Liver (tissue), 9 donors: Measurements from ENCODE around the gene PPP2R5B. TPM values are rescaled to one million over a fixed set of nuclear protein-coding genes. Genes with fewer than 3 reads are reported as not detected.
A peak's percentile ranks its signal among the peaks of the same experiment; 100 is the strongest.

Experiments used
- DNase-seq: peaks from one replicate; pipeline ENCODE4 v3.0.0-alpha.2; 2017; ENCODE audit warnings: low spot score
- H3K27ac ChIP-seq, 2 donors: one replicate each; pipeline ENCODE4 v1.7.0; 2013; ENCODE audit warnings: inconsistent platforms in 2 of 2, low read length in 2 of 2, control low read depth in 1 of 2, low read depth in 1 of 2, mild to moderate bottlenecking in 1 of 2
- H3K27me3 ChIP-seq, 4 donors: one replicate each; pipeline versions ENCODE4 v1.6.1 to v1.7.0; 2013; ENCODE audit warnings: low read length in 3 of 4, inconsistent platforms in 1 of 4, mild to moderate bottlenecking in 1 of 4, moderate library complexity in 1 of 4; ENCODE audit not compliant: control insufficient read depth in 4 of 4, insufficient read depth in 4 of 4
- H3K36me3 ChIP-seq, 4 donors: one replicate each; pipeline versions ENCODE4 v1.6.1 to v1.7.0; 2013; ENCODE audit warnings: low read length in 3 of 4, mild to moderate bottlenecking in 3 of 4, low read depth in 1 of 4, moderate library complexity in 1 of 4; ENCODE audit not compliant: control insufficient read depth in 4 of 4, insufficient read depth in 3 of 4
- H3K4me1 ChIP-seq, 4 donors: one replicate each; pipeline versions ENCODE4 v1.6.1 to v1.7.0; 2013; ENCODE audit warnings: low read length in 3 of 4, mild to moderate bottlenecking in 3 of 4, moderate library complexity in 1 of 4; ENCODE audit not compliant: control insufficient read depth in 4 of 4, insufficient read depth in 4 of 4
- H3K4me3 ChIP-seq, 3 donors: one replicate each; pipeline versions ENCODE4 v1.6.1 to v1.7.0; 2013; ENCODE audit warnings: low read length in 3 of 3, control low read depth in 1 of 3, low read depth in 1 of 3, mild to moderate bottlenecking in 1 of 3
- H3K9ac ChIP-seq, 2 donors: one replicate each; pipeline ENCODE4 v1.7.0; 2013; ENCODE audit warnings: low read length in 2 of 2, mild to moderate bottlenecking in 2 of 2, moderate library complexity in 2 of 2, control low read depth in 1 of 2, low read depth in 1 of 2
- H3K9me3 ChIP-seq, 4 donors: one replicate each; pipeline versions ENCODE4 v1.6.1 to v1.7.0; 2013; ENCODE audit warnings: low read length in 3 of 4; ENCODE audit not compliant: control insufficient read depth in 4 of 4
- EGR1 ChIP-seq, 2 donors: IDR thresholded peaks; 2 replicates each; pipeline ENCODE4 v1.6.1; 2016 to 2018; ENCODE audit warnings: antibody characterized with exemption in 2 of 2, low read depth in 2 of 2
- FOXA1 ChIP-seq: IDR thresholded peaks from 2 replicates; pipeline ENCODE4 v1.6.1; 2016; ENCODE audit warnings: antibody characterized with exemption
- FOXA2 ChIP-seq: IDR thresholded peaks from 2 replicates; pipeline ENCODE4 v1.6.1; 2016; ENCODE audit warnings: antibody characterized with exemption
- GABPA ChIP-seq, 2 donors: IDR thresholded peaks in 1 of 2; conservative IDR thresholded peaks in 1 of 2; 2 replicates each; pipeline ENCODE4 v1.6.1; 2016; ENCODE audit warnings: antibody characterized with exemption in 2 of 2, mild to moderate bottlenecking in 1 of 2, moderate library complexity in 1 of 2
- HNF4A ChIP-seq, 2 donors: conservative IDR thresholded peaks; 2 replicates each; pipeline ENCODE4 v1.6.1; 2016; ENCODE audit warnings: antibody characterized with exemption in 2 of 2, mild to moderate bottlenecking in 2 of 2
- HNF4G ChIP-seq: IDR thresholded peaks from 2 replicates; pipeline ENCODE4 v1.6.1; 2016; ENCODE audit warnings: antibody characterized with exemption
- JUND ChIP-seq, 2 donors: IDR thresholded peaks; 2 replicates each; pipeline ENCODE4 v1.6.1; 2016; ENCODE audit warnings: antibody characterized with exemption in 2 of 2
- NR2F2 ChIP-seq: IDR thresholded peaks from 2 replicates; pipeline ENCODE4 v1.6.1; 2016; ENCODE audit warnings: antibody characterized with exemption
- RAD21 ChIP-seq, 2 donors: IDR thresholded peaks; 2 replicates each; pipeline ENCODE4 v1.6.1; 2016; ENCODE audit warnings: antibody characterized with exemption in 2 of 2, mild to moderate bottlenecking in 2 of 2
- RXRA ChIP-seq, 2 donors: IDR thresholded peaks; 2 replicates each; pipeline ENCODE4 v1.6.1; 2017 to 2018; ENCODE audit warnings: antibody characterized with exemption in 2 of 2, mild to moderate bottlenecking in 1 of 2
- SP1 ChIP-seq: IDR thresholded peaks from 2 replicates; pipeline ENCODE4 v1.6.1; 2018; ENCODE audit warnings: antibody characterized with exemption, mild to moderate bottlenecking
- TAF1 ChIP-seq: conservative IDR thresholded peaks from 2 replicates; pipeline ENCODE4 v1.6.1; 2016; ENCODE audit warnings: antibody characterized with exemption, mild to moderate bottlenecking
- YY1 ChIP-seq: IDR thresholded peaks from 2 replicates; pipeline ENCODE4 v1.6.1; 2016; ENCODE audit warnings: antibody characterized with exemption, mild to moderate bottlenecking
- WGBS: extraction: QIAGEN DNeasy Blood & Tissue Kit; methylation state at CpG from one replicate; pipeline ENCODE4 v1.1.7; 2013; 5-methylcytosine and 5-hydroxymethylcytosine counted together
- polyA plus RNA-seq, 2 donors: library from polyadenylated mRNA; stranded (reverse) in 1 of 2; unstranded in 1 of 2; fragments of 200-250 nt in 1 of 2; fragments of >200 nt in 1 of 2; fragmentation: Nextera tagmentation in 1 of 2; extraction: Ambion mirVana in 1 of 2; gene quantifications; one replicate each; pipeline versions ENCODE4 v1.2.1 to v1.2.3, GENCODE V29; 2013 to 2015
- total RNA-seq, 2 donors: library from RNA; depleted of rRNA; stranded (reverse); fragments of >200 nt; gene quantifications; one replicate each; pipeline ENCODE4 v1.2.3, GENCODE V29; 2014
- TF ChIP-seq, protein P1 (sequence below): IDR thresholded peaks from 2 replicates; pipeline ENCODE4 v1.6.1; 2016; ENCODE audit warnings: antibody characterized with exemption
- TF ChIP-seq, protein P2 (sequence below): IDR thresholded peaks from 2 replicates; pipeline ENCODE4 v1.6.1; 2016; ENCODE audit warnings: antibody characterized with exemption, mild to moderate bottlenecking
- TF ChIP-seq, protein P3 (sequence below): fragments of 150-350 bp; IDR thresholded peaks from 2 replicates; pipeline ENCODE4 v1.5.1; 2017; ENCODE audit warnings: improper control_type of control experiment, low read depth, low read length; ENCODE audit not compliant: missing input control
- TF ChIP-seq, protein P4 (sequence below): IDR thresholded peaks from 2 replicates; pipeline ENCODE4 v1.6.1; 2016; ENCODE audit warnings: antibody characterized with exemption
- TF ChIP-seq, protein P5 (sequence below): IDR thresholded peaks from 2 replicates; pipeline ENCODE4 v1.6.1; 2016; ENCODE audit warnings: antibody characterized with exemption
- donor health status: healthy.
- donor health status: healthy.
- donor health status: healthy.
- donor health status: healthy.
- donor health status: healthy.

Gene PPP2R5B
- 1 to 10 TPM; 5.3 to 6.6 TPM for total RNA-seq
- 1 to 10 TPM; 2.9 to 4.9 TPM for polyA plus RNA-seq

DNA sequence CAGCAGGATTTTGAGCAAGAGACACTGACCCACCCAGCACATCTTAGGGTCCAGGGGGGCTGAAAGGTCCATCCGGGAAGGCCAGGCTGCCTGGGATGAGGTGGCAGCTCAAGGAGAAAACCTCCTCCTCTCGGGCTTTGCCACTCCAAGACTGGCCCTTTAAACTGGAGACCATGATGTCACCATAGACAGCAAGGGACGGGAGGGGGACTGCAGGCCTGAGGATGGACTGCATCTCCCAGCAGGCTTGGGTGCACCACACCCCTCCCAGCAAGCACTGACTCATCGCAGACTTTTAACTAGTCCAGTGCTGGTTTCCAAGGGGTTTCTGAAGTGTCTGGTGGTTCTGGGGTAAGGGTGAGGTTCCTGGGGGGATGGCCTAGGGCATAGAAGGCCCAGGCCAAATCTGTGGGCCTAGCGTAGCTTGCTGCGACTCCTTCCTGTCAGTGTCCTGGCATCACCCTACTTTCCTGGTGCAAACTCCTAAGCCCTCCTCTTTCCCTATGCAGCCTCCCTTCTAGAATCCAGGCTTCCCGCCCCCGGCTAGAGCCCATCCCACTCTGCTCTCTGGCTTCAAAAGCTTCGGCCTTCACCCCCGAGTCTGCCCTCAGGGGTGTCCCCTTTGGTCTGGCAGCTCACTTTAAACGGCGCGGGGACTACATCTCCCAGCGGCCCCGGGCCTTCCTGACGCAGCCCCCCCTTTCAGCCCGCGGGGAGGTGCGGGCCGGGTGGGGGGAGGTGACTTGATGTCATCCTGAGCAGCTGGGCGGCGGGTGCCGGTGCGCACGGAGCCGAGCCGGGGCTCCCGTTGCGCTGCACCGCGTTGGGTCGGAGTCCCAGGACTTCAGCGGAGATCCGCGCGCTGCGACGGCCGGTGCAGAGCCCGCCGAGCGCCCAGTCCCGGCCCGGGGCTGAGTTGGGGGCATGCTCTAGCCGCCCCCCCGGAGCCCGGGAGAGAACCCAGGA lies at the start of gene PPP2R5B:
Gene PPP2R5B, plus strand, starts transcription at position 746 of the 966 bp plus-strand sequence. CDS start 1,046 bp downstream, outside the sequence.
- under 1% methylated on average over 47 of the region's 47 CpGs for WGBS
- no peaks in the 10 kb centered on the region for H3K9me3 ChIP-seq
- no peaks in the 10 kb centered on the region for H3K27me3 ChIP-seq

More for the DNA sequence above, at the start of gene PPP2R5B:
- TF ChIP-seq HNF4A (conservative IDR thresholded peaks at IDR 0.05) (peak; percentile 63 to 90), JUND (IDR thresholded peaks at IDR 0.05) (peak; percentile 100), EGR1 (IDR thresholded peaks at IDR 0.05; ENCODE audit: low read depth in 2 of 2) (peak in 1 of 2 donors; percentile 62), RAD21 (IDR thresholded peaks at IDR 0.05) (peak; percentile 14 to 36), SP1 (peak; percentile 79), NR2F2 (peak; percentile 68), TAF1 (no peak), YY1 (peak; percentile 75), HNF4G (no peak), FOXA1 (no peak), FOXA2 (peak; percentile 22), RXRA (IDR thresholded peaks at IDR 0.05) (peak; percentile 48 to 69), GABPA (IDR thresholded peaks at IDR 0.05 in 1 of 2, conservative IDR thresholded peaks at IDR 0.05 in 1 of 2) (peak in 1 of 2 donors; percentile 74)
- TF ChIP-seq, protein P1, sequence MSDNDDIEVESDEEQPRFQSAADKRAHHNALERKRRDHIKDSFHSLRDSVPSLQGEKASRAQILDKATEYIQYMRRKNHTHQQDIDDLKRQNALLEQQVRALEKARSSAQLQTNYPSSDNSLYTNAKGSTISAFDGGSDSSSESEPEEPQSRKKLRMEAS, result peak; percentile 97
- TF ChIP-seq, protein P2, sequence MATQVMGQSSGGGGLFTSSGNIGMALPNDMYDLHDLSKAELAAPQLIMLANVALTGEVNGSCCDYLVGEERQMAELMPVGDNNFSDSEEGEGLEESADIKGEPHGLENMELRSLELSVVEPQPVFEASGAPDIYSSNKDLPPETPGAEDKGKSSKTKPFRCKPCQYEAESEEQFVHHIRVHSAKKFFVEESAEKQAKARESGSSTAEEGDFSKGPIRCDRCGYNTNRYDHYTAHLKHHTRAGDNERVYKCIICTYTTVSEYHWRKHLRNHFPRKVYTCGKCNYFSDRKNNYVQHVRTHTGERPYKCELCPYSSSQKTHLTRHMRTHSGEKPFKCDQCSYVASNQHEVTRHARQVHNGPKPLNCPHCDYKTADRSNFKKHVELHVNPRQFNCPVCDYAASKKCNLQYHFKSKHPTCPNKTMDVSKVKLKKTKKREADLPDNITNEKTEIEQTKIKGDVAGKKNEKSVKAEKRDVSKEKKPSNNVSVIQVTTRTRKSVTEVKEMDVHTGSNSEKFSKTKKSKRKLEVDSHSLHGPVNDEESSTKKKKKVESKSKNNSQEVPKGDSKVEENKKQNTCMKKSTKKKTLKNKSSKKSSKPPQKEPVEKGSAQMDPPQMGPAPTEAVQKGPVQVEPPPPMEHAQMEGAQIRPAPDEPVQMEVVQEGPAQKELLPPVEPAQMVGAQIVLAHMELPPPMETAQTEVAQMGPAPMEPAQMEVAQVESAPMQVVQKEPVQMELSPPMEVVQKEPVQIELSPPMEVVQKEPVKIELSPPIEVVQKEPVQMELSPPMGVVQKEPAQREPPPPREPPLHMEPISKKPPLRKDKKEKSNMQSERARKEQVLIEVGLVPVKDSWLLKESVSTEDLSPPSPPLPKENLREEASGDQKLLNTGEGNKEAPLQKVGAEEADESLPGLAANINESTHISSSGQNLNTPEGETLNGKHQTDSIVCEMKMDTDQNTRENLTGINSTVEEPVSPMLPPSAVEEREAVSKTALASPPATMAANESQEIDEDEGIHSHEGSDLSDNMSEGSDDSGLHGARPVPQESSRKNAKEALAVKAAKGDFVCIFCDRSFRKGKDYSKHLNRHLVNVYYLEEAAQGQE, result no peak
- TF ChIP-seq, protein P3, sequence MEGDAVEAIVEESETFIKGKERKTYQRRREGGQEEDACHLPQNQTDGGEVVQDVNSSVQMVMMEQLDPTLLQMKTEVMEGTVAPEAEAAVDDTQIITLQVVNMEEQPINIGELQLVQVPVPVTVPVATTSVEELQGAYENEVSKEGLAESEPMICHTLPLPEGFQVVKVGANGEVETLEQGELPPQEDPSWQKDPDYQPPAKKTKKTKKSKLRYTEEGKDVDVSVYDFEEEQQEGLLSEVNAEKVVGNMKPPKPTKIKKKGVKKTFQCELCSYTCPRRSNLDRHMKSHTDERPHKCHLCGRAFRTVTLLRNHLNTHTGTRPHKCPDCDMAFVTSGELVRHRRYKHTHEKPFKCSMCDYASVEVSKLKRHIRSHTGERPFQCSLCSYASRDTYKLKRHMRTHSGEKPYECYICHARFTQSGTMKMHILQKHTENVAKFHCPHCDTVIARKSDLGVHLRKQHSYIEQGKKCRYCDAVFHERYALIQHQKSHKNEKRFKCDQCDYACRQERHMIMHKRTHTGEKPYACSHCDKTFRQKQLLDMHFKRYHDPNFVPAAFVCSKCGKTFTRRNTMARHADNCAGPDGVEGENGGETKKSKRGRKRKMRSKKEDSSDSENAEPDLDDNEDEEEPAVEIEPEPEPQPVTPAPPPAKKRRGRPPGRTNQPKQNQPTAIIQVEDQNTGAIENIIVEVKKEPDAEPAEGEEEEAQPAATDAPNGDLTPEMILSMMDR, result no peak
- TF ChIP-seq, protein P4, sequence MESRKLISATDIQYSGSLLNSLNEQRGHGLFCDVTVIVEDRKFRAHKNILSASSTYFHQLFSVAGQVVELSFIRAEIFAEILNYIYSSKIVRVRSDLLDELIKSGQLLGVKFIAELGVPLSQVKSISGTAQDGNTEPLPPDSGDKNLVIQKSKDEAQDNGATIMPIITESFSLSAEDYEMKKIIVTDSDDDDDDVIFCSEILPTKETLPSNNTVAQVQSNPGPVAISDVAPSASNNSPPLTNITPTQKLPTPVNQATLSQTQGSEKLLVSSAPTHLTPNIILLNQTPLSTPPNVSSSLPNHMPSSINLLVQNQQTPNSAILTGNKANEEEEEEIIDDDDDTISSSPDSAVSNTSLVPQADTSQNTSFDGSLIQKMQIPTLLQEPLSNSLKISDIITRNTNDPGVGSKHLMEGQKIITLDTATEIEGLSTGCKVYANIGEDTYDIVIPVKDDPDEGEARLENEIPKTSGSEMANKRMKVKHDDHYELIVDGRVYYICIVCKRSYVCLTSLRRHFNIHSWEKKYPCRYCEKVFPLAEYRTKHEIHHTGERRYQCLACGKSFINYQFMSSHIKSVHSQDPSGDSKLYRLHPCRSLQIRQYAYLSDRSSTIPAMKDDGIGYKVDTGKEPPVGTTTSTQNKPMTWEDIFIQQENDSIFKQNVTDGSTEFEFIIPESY, result peak; percentile 83
- TF ChIP-seq, protein P5, sequence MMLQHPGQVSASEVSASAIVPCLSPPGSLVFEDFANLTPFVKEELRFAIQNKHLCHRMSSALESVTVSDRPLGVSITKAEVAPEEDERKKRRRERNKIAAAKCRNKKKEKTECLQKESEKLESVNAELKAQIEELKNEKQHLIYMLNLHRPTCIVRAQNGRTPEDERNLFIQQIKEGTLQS, result peak; percentile 97
- Histone ChIP-seq H3K36me3 (peaks cover 0 to 5% (median 2%) of the 10 kb centered on the region in 4 donors), H3K27ac (peak within 1 kb of the TSS; percentile 80 to 95), H3K9ac (peak within 1 kb of the TSS; percentile 57 to 65), H3K4me3 (peak within 1 kb of the TSS; percentile 67 to 90 (median 70)), H3K4me1 (peaks cover 1 to 17% (median 8%) of the 10 kb centered on the region in 4 donors)
- DNase-seq, result peak; percentile 90
